BE2C (cell line): ENCODE results near the gene POC1A.

Experiments used
- DNase-seq: peaks from one replicate; pipeline ENCODE4 v3.0.0-alpha.2; 2020
- H3K27me3 ChIP-seq: fragments of 250-450 bp; sonication (Bioruptor Pico); 2 replicates; pipeline ENCODE4 v1.5.1; 2020; ENCODE audit warnings: mild to moderate bottlenecking
- H3K36me3 ChIP-seq: fragments of 250-450 bp; sonication (Bioruptor Pico); 2 replicates; pipeline ENCODE4 v1.5.1; 2020; ENCODE audit warnings: mild to moderate bottlenecking
- H3K4me1 ChIP-seq: fragments of 250-450 bp; sonication (Bioruptor Pico); 2 replicates; pipeline ENCODE4 v1.5.1; 2020
- H3K4me3 ChIP-seq: 2 replicates; pipeline ENCODE4 v1.5.1; 2011; ENCODE audit warnings: low read depth, low read length
- H3K9me3 ChIP-seq: fragments of 250-450 bp; sonication (Bioruptor Pico); 2 replicates; pipeline ENCODE4 v1.5.1; 2020
- CTCF ChIP-seq: IDR thresholded peaks from 2 replicates; pipeline ENCODE4 v1.5.1; 2012; ENCODE audit warnings: mild to moderate bottlenecking, low read depth, low read length

The POC1A gene

DNA sequence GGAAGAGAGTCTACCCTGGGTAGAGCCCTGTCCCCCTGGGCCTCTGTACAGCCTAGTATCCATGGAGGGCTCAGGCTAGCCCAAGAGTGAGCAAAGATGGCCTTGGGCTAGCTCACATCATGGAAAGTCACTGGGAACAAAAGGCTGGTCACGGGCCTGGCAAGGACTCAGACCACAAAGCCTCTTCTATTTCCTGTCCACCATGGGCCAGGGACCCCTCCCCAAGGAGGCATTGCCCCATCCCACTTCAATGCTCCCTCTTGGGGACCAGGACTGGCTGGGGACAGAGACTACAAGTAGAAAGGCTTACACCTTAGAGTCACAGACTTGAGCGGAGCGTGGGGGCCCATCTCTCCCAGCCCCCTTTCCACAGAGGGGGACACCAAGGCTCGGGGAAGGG lies 114.8 kb downstream of the POC1A start:
- no peaks in the 10 kb centered on the region for H3K27me3 ChIP-seq
- no peak for DNase-seq
- peaks cover 10% of the 10 kb centered on the region for H3K4me1 ChIP-seq
- H3K36me3 ChIP-seq, result no peaks in the 10 kb centered on the region
- H3K9me3 ChIP-seq, result no peaks in the 10 kb centered on the region
- H3K4me3 ChIP-seq, result no peak overlapping the region
- TF ChIP-seq CTCF, result no peak

DNA sequence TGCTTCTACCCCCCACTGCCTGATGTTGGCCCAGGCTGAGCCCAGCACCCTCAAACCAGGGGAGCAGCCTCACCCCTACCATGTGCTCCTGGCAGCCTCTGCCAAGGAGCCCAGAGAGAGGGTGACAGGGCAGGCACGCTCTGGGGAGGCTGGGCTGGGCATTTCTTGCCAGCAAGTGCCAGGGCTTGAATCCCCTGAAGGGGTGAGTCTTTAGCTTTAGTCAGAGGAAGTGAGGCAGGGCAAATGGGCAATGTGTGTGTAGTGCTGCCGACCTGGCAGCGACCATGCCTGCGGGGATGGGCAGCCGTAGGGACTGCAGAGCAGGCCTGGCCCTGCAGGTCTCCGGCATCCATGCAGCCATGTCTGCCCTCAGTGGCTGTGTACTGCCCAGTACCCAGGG lies 116.0 kb downstream of the POC1A start:
- no peaks in the 10 kb centered on the region for H3K9me3 ChIP-seq
- H3K4me3 ChIP-seq, result no peak overlapping the region
- TF ChIP-seq CTCF, result no peak
- no peaks in the 10 kb centered on the region for H3K36me3 ChIP-seq
- no peaks in the 10 kb centered on the region for H3K27me3 ChIP-seq
- H3K4me1 ChIP-seq, result peaks cover 13% of the 10 kb centered on the region
- DNase-seq, result no peak

DNA sequence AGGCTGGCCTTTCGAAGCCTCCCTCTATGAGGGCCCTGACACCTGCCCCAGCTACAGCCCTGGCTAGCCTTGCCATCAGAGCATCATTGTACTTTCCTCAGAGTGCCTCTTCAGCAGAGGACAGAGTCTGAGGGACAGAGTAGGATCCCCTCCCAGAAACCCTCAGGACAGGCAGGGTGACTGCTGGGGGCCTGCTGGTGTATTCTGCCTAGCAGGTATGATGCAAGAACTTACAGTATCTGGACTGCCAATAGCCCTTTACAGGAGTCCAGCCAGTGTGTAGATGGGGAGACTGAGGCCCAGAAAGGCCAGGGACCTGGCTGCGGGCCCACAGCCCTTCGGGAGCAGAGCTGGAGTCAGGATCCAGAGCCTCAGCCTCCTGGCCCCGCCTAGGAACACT lies 116.9 kb downstream of the POC1A start:
- H3K36me3 ChIP-seq, result no peaks in the 10 kb centered on the region
- peaks cover 21% of the 10 kb centered on the region for H3K4me1 ChIP-seq
- no peaks in the 10 kb centered on the region for H3K9me3 ChIP-seq
- TF ChIP-seq CTCF, result no peak
- H3K4me3 ChIP-seq, result no peak overlapping the region
- no peaks in the 10 kb centered on the region for H3K27me3 ChIP-seq
- no peak for DNase-seq

DNA sequence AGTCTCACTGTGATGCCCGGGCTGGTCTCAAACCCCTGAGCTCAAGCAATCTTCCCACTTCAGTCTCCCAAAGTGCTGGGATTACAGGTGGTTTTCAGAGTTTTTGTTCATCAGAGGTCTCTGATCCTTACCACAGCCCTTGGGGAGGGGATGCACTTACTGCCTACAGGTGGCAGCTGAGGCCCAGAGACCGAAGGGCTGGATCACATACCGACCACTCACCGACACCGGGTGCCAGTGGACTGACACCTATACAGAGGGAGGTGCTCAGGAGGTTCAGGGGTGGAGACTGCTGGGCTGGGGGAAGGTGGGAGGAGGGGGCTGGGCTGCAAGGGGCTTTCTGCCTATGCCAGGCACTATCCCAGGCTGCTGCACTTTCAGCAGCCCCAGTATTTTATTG lies 117.4 kb downstream of the POC1A start:
- Histone ChIP-seq H3K36me3 (no peaks in the 10 kb centered on the region; the same call in 1 of the 2 replicates), H3K4me1 (peaks cover 23% of the 10 kb centered on the region), H3K27me3 (no peaks in the 10 kb centered on the region), H3K9me3 (no peaks in the 10 kb centered on the region), H3K4me3 (no peak overlapping the region)
- no peak for DNase-seq
- no peak for TF ChIP-seq CTCF

DNA sequence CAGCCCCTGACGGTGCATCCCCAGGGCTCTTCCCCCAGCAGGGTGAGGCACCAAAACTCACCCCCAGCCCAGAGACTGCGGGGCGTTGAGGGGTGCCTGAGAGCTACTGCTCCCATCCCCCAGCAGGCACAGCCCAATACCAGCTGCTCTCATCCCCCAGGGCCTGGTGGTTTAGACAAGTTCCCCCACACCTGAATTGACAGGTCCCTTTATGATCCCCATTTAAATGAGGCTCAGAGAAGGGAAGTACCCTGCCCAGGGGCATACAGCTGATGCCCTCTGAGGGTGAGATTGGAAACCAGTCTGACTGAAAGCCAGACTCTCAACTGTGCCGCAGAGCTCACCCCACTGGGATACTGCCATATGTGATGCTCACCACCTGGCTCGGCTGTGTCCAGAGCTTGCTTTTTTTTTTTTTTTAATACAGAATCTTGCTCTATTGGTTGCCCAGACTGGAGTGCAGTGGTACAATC lies 118.0 kb downstream of the POC1A start:
- Histone ChIP-seq H3K4me1 (peaks cover 18% of the 10 kb centered on the region), H3K27me3 (no peaks in the 10 kb centered on the region), H3K36me3 (no peaks in the 10 kb centered on the region; the same call in 1 of the 2 replicates), H3K4me3 (no peak overlapping the region), H3K9me3 (no peaks in the 10 kb centered on the region)
- no peak for TF ChIP-seq CTCF
- DNase-seq, result no peak

GRCh38 chr3:52034651-52035050 lies 119.6 kb downstream of the POC1A start:
- H3K4me1 ChIP-seq, result peaks cover 23% of the 10 kb centered on the region
- no peaks in the 10 kb centered on the region for H3K27me3 ChIP-seq
- no peak for DNase-seq
- no peaks in the 10 kb centered on the region; the same call in 1 of the 2 replicates for H3K36me3 ChIP-seq
- TF ChIP-seq CTCF, result no peak
- no peak overlapping the region for H3K4me3 ChIP-seq
- H3K9me3 ChIP-seq, result no peaks in the 10 kb centered on the region
